ENCODE results near the gene ALDH16A1. TPM values are rescaled to one million over a fixed set of nuclear protein-coding genes. Genes with fewer than 3 reads are reported as not detected.

The ALDH16A1 gene
- total and polyA plus RNA-seq, 2 donors (not counting 3 experiments of a cell fraction or from before 2014, with no cell fraction given): 27.6 to 33.2 TPM

- Histone ChIP-seq H3K9me1 (replicated peaks; ENCODE audit: control insufficient read depth, extremely low read depth, insufficient read depth, low read length) (no peaks in the 10 kb centered on the region), H3K9ac (replicated peaks; ENCODE audit: extremely low read depth, insufficient read depth, low read length) (no peak overlapping the region), H3K79me2 (ENCODE audit: control insufficient read depth, insufficient read depth, low read length) (no peaks in the 10 kb centered on the region), H4K20me1 (replicated peaks; ENCODE audit: control insufficient read depth, extremely low read depth, insufficient read depth, low read length) (no peaks in the 10 kb centered on the region), H3K4me2 (ENCODE audit: insufficient read depth, low read length) (no peak overlapping the region), H3K9me3 (replicated peaks; ENCODE audit: control insufficient read depth, insufficient read depth, low read length) (no peaks in the 10 kb centered on the region), H3K4me3 (replicated peaks in 1 of 3; ENCODE audit: insufficient read depth in 1 of 3, low read depth in 1 of 3, low read length in 3 of 3) (no peak overlapping the region), H3K27ac (ENCODE audit: insufficient read depth, low read depth, low read length) (no peak overlapping the region), H3K27me3 (ENCODE audit: control insufficient read depth in 2 of 2, insufficient read depth in 2 of 2, low read length in 2 of 2) (peaks cover 43 to 51% of the 10 kb centered on the region in 2 experiments), H3K36me3 (ENCODE audit: control insufficient read depth in 2 of 2, extremely low read depth in 1 of 2, insufficient read depth in 2 of 2, low read length in 2 of 2) (no peaks in the 10 kb centered on the region), H3K4me1 (ENCODE audit: control insufficient read depth, extremely low read depth, insufficient read depth, low read length) (no peaks in the 10 kb centered on the region), H2AFZ (ENCODE audit: low read depth, low read length) (no peak overlapping the region)
- ChIA-PET CTCF (interaction anchor here (1.0 to 2.8 kb wide), 4 partner anchors 16 to 63 kb away, joined by 3 to 11 read pairs (median 7); partner anchors contain the start of gene GFY), POLR2A (no interaction called here)
- intact Hi-C loops (cut with micrococcal nuclease): no loop called here
- no peak for FAIRE-seq
- peak; percentile 41 for TF ChIP-seq EZH2 (IDR thresholded peaks at IDR 0.05; ENCODE audit: borderline replicate concordance, low read depth, low read length, severe bottlenecking)
- TF ChIP-seq, protein P1, sequence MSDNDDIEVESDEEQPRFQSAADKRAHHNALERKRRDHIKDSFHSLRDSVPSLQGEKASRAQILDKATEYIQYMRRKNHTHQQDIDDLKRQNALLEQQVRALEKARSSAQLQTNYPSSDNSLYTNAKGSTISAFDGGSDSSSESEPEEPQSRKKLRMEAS (IDR thresholded peaks at IDR 0.05; ENCODE audit: insufficient read depth, insufficient read length): no peak
- dilution Hi-C loops (cut with MboI; ENCODE audit: extremely low pct_ligation_motif_present, low sequenced_read_pairs): no loop called here
- DNase-seq (ENCODE audit: low read depth, low spot score): no peak
- BruUV-seq (replicated peaks): no TSS peak
These were observed 11.1 kb upstream of the ALDH16A1 start for GRCh38 chr19:49441960-49442350.

- intact Hi-C loops (cut with micrococcal nuclease): no loop called here
- no TSS peak for BruUV-seq (replicated peaks)
- Histone ChIP-seq H3K9ac (replicated peaks; ENCODE audit: extremely low read depth, insufficient read depth, low read length) (no peak overlapping the region), H3K4me2 (ENCODE audit: insufficient read depth, low read length) (no peak overlapping the region), H3K27me3 (ENCODE audit: control insufficient read depth in 2 of 2, insufficient read depth in 2 of 2, low read length in 2 of 2) (peaks cover 40 to 48% of the 10 kb centered on the region in 2 experiments), H4K20me1 (replicated peaks; ENCODE audit: control insufficient read depth, extremely low read depth, insufficient read depth, low read length) (no peaks in the 10 kb centered on the region), H3K4me1 (ENCODE audit: control insufficient read depth, extremely low read depth, insufficient read depth, low read length) (no peaks in the 10 kb centered on the region), H3K27ac (ENCODE audit: insufficient read depth, low read depth, low read length) (no peak overlapping the region), H3K36me3 (ENCODE audit: control insufficient read depth in 2 of 2, extremely low read depth in 1 of 2, insufficient read depth in 2 of 2, low read length in 2 of 2) (no peaks in the 10 kb centered on the region), H3K4me3 (replicated peaks in 1 of 3; ENCODE audit: insufficient read depth in 1 of 3, low read depth in 1 of 3, low read length in 3 of 3) (peak overlapping the region in 1 of 3 experiments; percentile 58), H2AFZ (ENCODE audit: low read depth, low read length) (peak overlapping the region; percentile 96), H3K79me2 (ENCODE audit: control insufficient read depth, insufficient read depth, low read length) (no peaks in the 10 kb centered on the region), H3K9me1 (replicated peaks; ENCODE audit: control insufficient read depth, extremely low read depth, insufficient read depth, low read length) (no peaks in the 10 kb centered on the region), H3K9me3 (replicated peaks; ENCODE audit: control insufficient read depth, insufficient read depth, low read length) (no peaks in the 10 kb centered on the region)
- TF ChIP-seq EZH2 (IDR thresholded peaks at IDR 0.05; ENCODE audit: borderline replicate concordance, low read depth, low read length, severe bottlenecking) (peak; percentile 48), POLR2AphosphoS5 (IDR thresholded peaks at IDR 0.05; ENCODE audit: insufficient read depth, low read depth, low read length) (no peak)
- FAIRE-seq: no peak
- no peak for DNase-seq (ENCODE audit: low read depth, low spot score)
- dilution Hi-C loops (cut with MboI; ENCODE audit: extremely low pct_ligation_motif_present, low sequenced_read_pairs): no loop called here
- ChIA-PET CTCF (interaction anchor here (0.5 to 2.8 kb wide), 13 partner anchors 9 to 217 kb away, joined by 3 to 11 read pairs (median 3); partner anchors contain the start of genes FLT3LG, GFY, PIH1D1 and TEAD2), POLR2A (no interaction called here)
These were observed 10.7 kb upstream of the ALDH16A1 start for GRCh38 chr19:49442354-49442753.
